ENCODE data around the gene D2HGDH. TPM values are rescaled to one million over a fixed set of nuclear protein-coding genes. Genes with fewer than 3 reads are reported as not detected.

Gene D2HGDH
- total and polyA plus RNA-seq, 2 experiments from 2014 or later, result 9.7 to 19.1 TPM

- H2AFZ ChIP-seq, result no peak overlapping the region
- H3K4me1 ChIP-seq (ENCODE audit: insufficient read depth), result peaks cover 6% of the 10 kb centered on the region; the same call in 1 of the 2 replicates
- H3K36me3 ChIP-seq (ENCODE audit: low read depth), result peaks cover 11% of the 10 kb centered on the region; the same call in 1 of the 2 replicates
- H3K27ac ChIP-seq, result no peak overlapping the region
- WGBS, 2 experiments (ENCODE audit: low coverage in 1 of 2, low lambda C conversion rate in 2 of 2, missing lambda C conversion rate in 2 of 2), result 89 to 90% methylated on average over 15 to 16 of the region's 16 CpGs
- no peaks in the 10 kb centered on the region for H3K9me3 ChIP-seq (ENCODE audit: low read depth)
- H3K9ac ChIP-seq, result no peak overlapping the region
- no peaks in the 10 kb centered on the region for H3K27me3 ChIP-seq (replicated peaks; ENCODE audit: insufficient read depth)
- no peaks in the 10 kb centered on the region for H4K20me1 ChIP-seq (ENCODE audit: insufficient read depth)
- peaks cover 15% of the 10 kb centered on the region; the same call in 1 of the 2 replicates for H3K79me2 ChIP-seq (ENCODE audit: insufficient read depth)
- no peaks in the 10 kb centered on the region for H3K9me2 ChIP-seq (ENCODE audit: insufficient read depth)
- no peak overlapping the region for H3K4me2 ChIP-seq (ENCODE audit: unreplicated experiment)
- DNase-seq, result no peak
- no peak overlapping the region for H3K4me3 ChIP-seq
- in situ Hi-C loops (cut with MboI), result no loop called here
- TF ChIP-seq EZH2phosphoT487 (IDR thresholded peaks at IDR 0.05; ENCODE audit: insufficient read depth, low read depth) (no peak), EZH2 (IDR thresholded peaks at IDR 0.05; ENCODE audit: insufficient read depth, poor library complexity, severe bottlenecking) (no peak)
- no peaks in the 10 kb centered on the region for H3F3A ChIP-seq (ENCODE audit: insufficient read depth)
Observed at GRCh38 chr2:241743620-241744019, 9.2 kb downstream of the D2HGDH start.

GRCh38 chr2:241744028-241744754, 9.8 kb downstream of the D2HGDH start:
- H3K36me3 ChIP-seq (ENCODE audit: low read depth), result peaks cover 11% of the 10 kb centered on the region; the same call in 1 of the 2 replicates
- no peaks in the 10 kb centered on the region for H3K27me3 ChIP-seq (replicated peaks; ENCODE audit: insufficient read depth)
- H2AFZ ChIP-seq, result no peak overlapping the region
- no peak overlapping the region for H3K4me2 ChIP-seq (ENCODE audit: unreplicated experiment)
- H3K9me3 ChIP-seq (ENCODE audit: low read depth), result no peaks in the 10 kb centered on the region
- H3K79me2 ChIP-seq (ENCODE audit: insufficient read depth), result peaks cover 15% of the 10 kb centered on the region; the same call in 1 of the 2 replicates
- no peaks in the 10 kb centered on the region for H4K20me1 ChIP-seq (ENCODE audit: insufficient read depth)
- H3K27ac ChIP-seq, result no peak overlapping the region
- H3K9ac ChIP-seq, result no peak overlapping the region
- peaks cover 6% of the 10 kb centered on the region; the same call in 1 of the 2 replicates for H3K4me1 ChIP-seq (ENCODE audit: insufficient read depth)
- H3K4me3 ChIP-seq, result no peak overlapping the region
- 93 to 94% methylated on average over 18 to 24 of the region's 24 CpGs for WGBS, 2 experiments (ENCODE audit: low coverage in 1 of 2, low lambda C conversion rate in 2 of 2, missing lambda C conversion rate in 2 of 2)
- no peak for DNase-seq
- H3F3A ChIP-seq (ENCODE audit: insufficient read depth), result no peaks in the 10 kb centered on the region
- H3K9me2 ChIP-seq (ENCODE audit: insufficient read depth), result no peaks in the 10 kb centered on the region
- in situ Hi-C loops (cut with MboI), result no loop called here
- TF ChIP-seq EZH2 (IDR thresholded peaks at IDR 0.05; ENCODE audit: insufficient read depth, poor library complexity, severe bottlenecking) (no peak), EZH2phosphoT487 (IDR thresholded peaks at IDR 0.05; ENCODE audit: insufficient read depth, low read depth) (no peak)

- Histone ChIP-seq H3K9me2 (ENCODE audit: insufficient read depth) (no peaks in the 10 kb centered on the region), H3K36me3 (ENCODE audit: low read depth) (peaks cover 11% of the 10 kb centered on the region; the same call in 1 of the 2 replicates), H4K20me1 (ENCODE audit: insufficient read depth) (no peaks in the 10 kb centered on the region), H3K9me3 (ENCODE audit: low read depth) (no peaks in the 10 kb centered on the region), H3K9ac (no peak overlapping the region), H3K79me2 (ENCODE audit: insufficient read depth) (0 out of 2 replicates have a peak, but pooled peaks cover 8% of the 10 kb centered on the region), H3K27me3 (replicated peaks; ENCODE audit: insufficient read depth) (no peaks in the 10 kb centered on the region), H3K4me1 (ENCODE audit: insufficient read depth) (no peaks in the 10 kb centered on the region), H3K4me3 (no peak overlapping the region), H3K4me2 (ENCODE audit: unreplicated experiment) (no peak overlapping the region), H3K27ac (no peak overlapping the region), H2AFZ (no peak overlapping the region), H3F3A (ENCODE audit: insufficient read depth) (no peaks in the 10 kb centered on the region)
- WGBS, 2 experiments (ENCODE audit: low coverage in 1 of 2, low lambda C conversion rate in 2 of 2, missing lambda C conversion rate in 2 of 2), result 94 to 95% methylated on average over 13 of the region's 13 CpGs
- DNase-seq, result no peak
- in situ Hi-C loops (cut with MboI), result no loop called here
- no peak for TF ChIP-seq EZH2 (IDR thresholded peaks at IDR 0.05; ENCODE audit: insufficient read depth, poor library complexity, severe bottlenecking)
- TF ChIP-seq EZH2phosphoT487 (IDR thresholded peaks at IDR 0.05; ENCODE audit: insufficient read depth, low read depth), result no peak
Observed at GRCh38 chr2:241745276-241745675, 10.8 kb downstream of the D2HGDH start.

- in situ Hi-C loops (cut with MboI), result no loop called here
- H3F3A ChIP-seq (ENCODE audit: insufficient read depth), result no peaks in the 10 kb centered on the region
- peaks cover 11% of the 10 kb centered on the region; the same call in 1 of the 2 replicates for H3K36me3 ChIP-seq (ENCODE audit: low read depth)
- no peaks in the 10 kb centered on the region for H4K20me1 ChIP-seq (ENCODE audit: insufficient read depth)
- WGBS, 2 experiments (ENCODE audit: low coverage in 1 of 2, low lambda C conversion rate in 2 of 2, missing lambda C conversion rate in 2 of 2), result 94 to 99% methylated on average over 4 of the region's 4 CpGs
- no peaks in the 10 kb centered on the region for H3K9me3 ChIP-seq (ENCODE audit: low read depth)
- no peak overlapping the region for H3K4me3 ChIP-seq
- no peak for DNase-seq
- H3K9me2 ChIP-seq (ENCODE audit: insufficient read depth), result no peaks in the 10 kb centered on the region
- H3K4me2 ChIP-seq (ENCODE audit: unreplicated experiment), result no peak overlapping the region
- no peak overlapping the region for H3K27ac ChIP-seq
- 0 out of 2 replicates have a peak, but pooled peaks cover 8% of the 10 kb centered on the region for H3K79me2 ChIP-seq (ENCODE audit: insufficient read depth)
- no peak overlapping the region for H3K9ac ChIP-seq
- H3K4me1 ChIP-seq (ENCODE audit: insufficient read depth), result no peaks in the 10 kb centered on the region
- no peak for TF ChIP-seq EZH2phosphoT487 (IDR thresholded peaks at IDR 0.05; ENCODE audit: insufficient read depth, low read depth)
- TF ChIP-seq EZH2 (IDR thresholded peaks at IDR 0.05; ENCODE audit: insufficient read depth, poor library complexity, severe bottlenecking), result no peak
- H3K27me3 ChIP-seq (replicated peaks; ENCODE audit: insufficient read depth), result no peaks in the 10 kb centered on the region
- no peak overlapping the region for H2AFZ ChIP-seq
Observed at GRCh38 chr2:241746084-241746483, 11.7 kb downstream of the D2HGDH start.

Measured in GM23248 (cell line).